CD4-positive, alpha-beta memory T cell (primary cell): ENCODE results near the gene GAN. TPM values are rescaled to one million over a fixed set of nuclear protein-coding genes. Genes with fewer than 3 reads are reported as not detected.
A peak's percentile ranks its signal among the peaks of the same experiment; 100 is the strongest.

Experiments
- CTCF ChIA-PET: fragments of 350-600 bp; sonication (Branson Sonifier 250); formaldehyde crosslinking; loops from one replicate; lab custom pipeline; 2021; ENCODE audit warnings: inconsistent platforms; ENCODE audit not compliant: partially characterized antibody; lab: Charles Lee
- POLR2A ChIA-PET: fragments of 350-600 bp; sonication (Branson Sonifier 250); formaldehyde crosslinking; loops from one replicate; lab custom pipeline; 2021; ENCODE audit not compliant: partially characterized antibody; lab: Charles Lee
- DNase-seq, 5 donors: peaks; one replicate each; pipeline versions ENCODE4 v3.0.0 to v3.0.0-alpha.2; 2020 to 2022; ENCODE audit warnings: mixed read lengths in 1 of 5
- H3K27ac ChIP-seq: one replicate; pipeline ENCODE4 v1.7.0; 2013; ENCODE audit warnings: low read depth, low read length
- H3K27me3 ChIP-seq: 2 replicates; pipeline ENCODE4 v1.7.0; 2013; ENCODE audit warnings: mild to moderate bottlenecking, low read length, moderate library complexity; ENCODE audit not compliant: insufficient read depth
- H3K36me3 ChIP-seq: 2 replicates; pipeline ENCODE4 v1.7.0; 2013; ENCODE audit warnings: mild to moderate bottlenecking, low read length, moderate library complexity; ENCODE audit not compliant: insufficient read depth
- H3K4me1 ChIP-seq: 2 replicates; pipeline ENCODE4 v1.7.0; 2013; ENCODE audit warnings: mild to moderate bottlenecking, low read length, moderate library complexity; ENCODE audit not compliant: insufficient read depth
- H3K4me3 ChIP-seq, 2 donors: one replicate each; pipeline ENCODE4 v1.7.0; 2013; ENCODE audit warnings: low read length in 2 of 2, mild to moderate bottlenecking in 1 of 2
- H3K9me3 ChIP-seq, 2 donors: one replicate each; pipeline ENCODE4 v1.7.0; 2013; ENCODE audit warnings: low read length in 2 of 2, control low read depth in 1 of 2; ENCODE audit not compliant: control insufficient read depth in 1 of 2
- H3K27ac Mint-ChIP-seq, 7 donors: one replicate each; pipeline ENCODE4 v1.8.0; 2020 to 2021; ENCODE audit warnings: mixed read lengths in 7 of 7, mild to moderate bottlenecking in 6 of 7, inconsistent platforms in 3 of 7, moderate library complexity in 3 of 7
- H3K27me3 Mint-ChIP-seq, 2 donors: one replicate each; pipeline ENCODE4 v1.8.0; 2020 to 2021; ENCODE audit warnings: mixed read lengths in 2 of 2
- H3K36me3 Mint-ChIP-seq, 2 donors: one replicate each; pipeline ENCODE4 v1.8.0; 2020 to 2021; ENCODE audit warnings: mixed read lengths in 2 of 2, inconsistent platforms in 1 of 2, mild to moderate bottlenecking in 1 of 2
- H3K4me1 Mint-ChIP-seq, 4 donors: one replicate each; pipeline ENCODE4 v1.8.0; 2020 to 2021; ENCODE audit warnings: mixed read lengths in 4 of 4, mild to moderate bottlenecking in 1 of 4
- H3K4me3 Mint-ChIP-seq, 8 donors: one replicate each; pipeline ENCODE4 v1.8.0; 2020 to 2021; ENCODE audit warnings: mixed read lengths in 8 of 8, mild to moderate bottlenecking in 7 of 8, moderate library complexity in 6 of 8, inconsistent platforms in 3 of 8
- H3K9me3 Mint-ChIP-seq, 8 donors: one replicate each; pipeline ENCODE4 v1.8.0; 2020 to 2021; ENCODE audit warnings: mixed read lengths in 8 of 8, mild to moderate bottlenecking in 5 of 8, inconsistent platforms in 3 of 8, moderate library complexity in 1 of 8
- intact Hi-C: fragments of 100-400 bp; cut with micrococcal nuclease; formaldehyde crosslinking; loops from one replicate; pipeline ENCODE4 v1.15.1; 2023
- polyA plus RNA-seq, 2 donors: library from polyadenylated mRNA; unstranded; fragments of 300-500 nt; fragmentation: Illumina TruSeq; gene quantifications; one replicate each; pipeline ENCODE4 v1.2.3, GENCODE V29; 2021
- total RNA-seq, 2 experiments: library from RNA; stranded (reverse); gene quantifications; one replicate each; pipeline ENCODE4 v1.2.3, GENCODE V29; 2021

GAN gene
- total and polyA plus RNA-seq, 4 experiments from 2014 or later = 0.97 to 10.8 (median 6.2) TPM

DNA sequence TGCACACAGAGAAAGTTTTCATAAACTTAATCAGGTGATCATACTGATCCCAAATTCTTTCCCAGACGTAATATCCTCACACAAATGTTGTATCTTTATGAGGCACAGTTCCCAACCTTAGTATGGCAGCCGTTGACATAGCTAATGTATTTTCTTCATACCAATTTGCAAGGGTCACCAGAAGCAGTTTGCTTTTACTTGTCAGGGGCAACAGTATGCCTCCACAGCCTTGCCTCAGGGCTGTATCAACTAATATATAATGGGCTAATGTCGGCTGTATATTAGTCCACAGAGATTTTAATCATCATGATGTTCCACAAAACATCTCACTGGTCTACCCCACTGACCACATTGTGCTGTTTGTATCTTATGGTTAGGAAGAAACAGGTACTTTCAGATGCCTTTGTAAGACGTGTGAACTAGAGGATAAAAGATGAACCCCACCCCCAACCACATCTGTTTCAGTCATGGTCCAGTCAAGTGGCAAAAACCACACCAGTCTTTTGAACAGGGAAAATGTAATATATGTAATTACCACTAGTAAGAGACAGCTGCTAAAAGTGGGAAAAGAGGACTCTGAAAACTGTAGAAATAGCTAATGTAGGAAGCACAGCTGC, 55.2 kb downstream of the GAN start:
- Mint-ChIP-seq H3K36me3 (peaks cover 45 to 66% of the 10 kb centered on the region in 2 donors), H3K27ac (no peak overlapping the region)

DNA sequence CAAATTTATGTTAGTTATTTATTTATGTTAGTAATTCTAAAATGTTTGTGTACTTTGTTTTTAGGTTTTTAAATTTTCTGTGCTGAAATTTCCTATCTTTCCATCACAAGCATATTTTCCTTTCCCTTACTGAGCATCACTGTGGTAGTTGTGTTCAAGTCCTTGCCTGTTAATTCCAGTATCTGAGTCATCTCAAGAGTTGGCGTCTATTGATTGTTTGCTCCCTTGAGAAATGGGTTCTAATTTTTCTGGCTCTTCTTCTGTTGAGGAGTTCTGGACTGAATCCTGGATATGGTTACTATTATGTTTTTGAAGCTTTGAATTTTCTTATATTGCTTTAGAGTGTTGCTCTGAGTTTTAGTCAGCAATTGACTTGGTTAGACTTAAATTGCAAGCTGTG, 56.3 kb downstream of the GAN start:
- DNase-seq = no peak
- Mint-ChIP-seq H3K27ac (no peak overlapping the region), H3K4me3 (no peak overlapping the region), H3K36me3 (peaks cover 37 to 55% of the 10 kb centered on the region in 2 donors), H3K27me3 (no peaks in the 10 kb centered on the region), H3K9me3 (no peaks in the 10 kb centered on the region), H3K4me1 (no peaks in the 10 kb centered on the region)
- Histone ChIP-seq H3K27me3 (no peaks in the 10 kb centered on the region), H3K4me3 (no peak overlapping the region), H3K4me1 (no peaks in the 10 kb centered on the region), H3K9me3 (no peaks in the 10 kb centered on the region), H3K36me3 (peaks cover 1% of the 10 kb centered on the region), H3K27ac (no peak overlapping the region)
- POLR2A ChIA-PET = no interaction called here
- CTCF ChIA-PET = interaction anchor here (1.0 to 1.5 kb wide), 3 partner anchors 29 to 366 kb away, joined by 3 to 6 read pairs (median 3); no protein-coding TSS in a partner anchor
- intact Hi-C loops = no loop called here

More for the DNA sequence above, 55.2 kb downstream of the GAN start:
- intact Hi-C loops = loop anchor here (5.0 kb wide), 1 partner anchor 517 kb away; no protein-coding TSS in a partner anchor
- Mint-ChIP-seq H3K27me3 (no peaks in the 10 kb centered on the region), H3K9me3 (no peaks in the 10 kb centered on the region), H3K4me3 (no peak overlapping the region), H3K4me1 (no peaks in the 10 kb centered on the region)
- CTCF ChIA-PET = interaction anchor here (0.6 to 2.0 kb wide), 6 partner anchors 34 to 392 kb away, joined by 3 to 7 read pairs (median 5); no protein-coding TSS in a partner anchor
- POLR2A ChIA-PET = no interaction called here
- Histone ChIP-seq H3K9me3 (no peaks in the 10 kb centered on the region), H3K36me3 (peaks cover 7% of the 10 kb centered on the region), H3K27ac (no peak overlapping the region), H3K4me3 (no peak overlapping the region), H3K4me1 (no peaks in the 10 kb centered on the region), H3K27me3 (no peaks in the 10 kb centered on the region)
- no peak for DNase-seq

DNA sequence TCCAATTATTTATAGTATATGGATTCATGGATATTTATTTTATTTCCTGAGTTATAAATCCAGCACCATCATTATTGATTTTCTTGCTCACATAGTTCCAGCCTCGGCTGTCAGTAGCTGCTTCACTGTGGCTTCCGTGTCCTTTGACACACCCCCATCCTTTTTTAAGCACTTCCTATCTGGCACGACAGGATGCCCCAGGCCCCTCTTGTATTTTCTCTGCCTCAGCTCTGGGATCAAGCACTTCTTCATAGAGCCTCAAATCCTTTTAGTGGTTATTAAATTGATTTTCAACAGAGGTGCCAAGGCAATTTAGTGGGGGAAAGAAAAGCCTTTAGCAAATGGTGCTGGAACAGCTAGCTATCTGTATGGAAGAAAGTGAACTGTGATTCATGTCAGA, 59.8 kb downstream of the GAN start:
- no peaks in the 10 kb centered on the region for H3K27me3 Mint-ChIP-seq
- Histone ChIP-seq H3K4me1 (no peaks in the 10 kb centered on the region), H3K4me3 (no peak overlapping the region), H3K27me3 (no peaks in the 10 kb centered on the region), H3K27ac (no peak overlapping the region), H3K9me3 (no peaks in the 10 kb centered on the region), H3K36me3 (peaks cover 11% of the 10 kb centered on the region)
- no peaks in the 10 kb centered on the region for H3K9me3 Mint-ChIP-seq
- ChIA-PET POLR2A (no interaction called here), CTCF (no interaction called here)
- H3K4me1 Mint-ChIP-seq = no peaks in the 10 kb centered on the region
- H3K27ac Mint-ChIP-seq = peak overlapping the region in 1 of 7 donors; percentile 62
- H3K36me3 Mint-ChIP-seq = peaks cover 44 to 64% of the 10 kb centered on the region in 2 donors
- intact Hi-C loops = no loop called here
- DNase-seq = no peak
- peak overlapping the region in 1 of 8 donors; percentile 55 for H3K4me3 Mint-ChIP-seq

DNA sequence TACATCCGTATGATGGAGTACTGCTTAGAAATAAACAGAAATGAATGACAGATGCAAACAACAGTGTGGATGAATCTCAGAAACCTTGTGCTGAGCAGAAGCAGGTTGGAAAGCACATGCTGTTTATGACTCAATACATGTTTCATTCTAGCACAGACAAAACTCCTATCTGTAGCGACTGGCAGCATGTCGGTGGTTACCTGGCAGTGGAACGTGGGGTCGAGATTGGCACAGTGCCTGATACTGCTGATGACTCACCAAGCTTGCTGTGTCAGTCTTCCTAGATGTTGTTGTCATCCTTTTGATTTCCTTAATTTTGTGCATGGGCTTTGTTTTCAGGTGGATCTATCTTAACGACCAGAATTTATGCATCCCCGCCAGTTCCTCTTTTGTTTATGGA, 62.1 kb downstream of the GAN start:
- Mint-ChIP-seq H3K27ac (peak overlapping the region in 1 of 7 donors; percentile 27), H3K4me3 (no peak overlapping the region), H3K36me3 (peaks cover 41 to 54% of the 10 kb centered on the region in 2 donors), H3K9me3 (no peaks in the 10 kb centered on the region), H3K4me1 (no peaks in the 10 kb centered on the region), H3K27me3 (no peaks in the 10 kb centered on the region)
- Histone ChIP-seq H3K4me3 (no peak overlapping the region), H3K9me3 (no peaks in the 10 kb centered on the region), H3K36me3 (peaks cover 11% of the 10 kb centered on the region), H3K27ac (no peak overlapping the region), H3K27me3 (no peaks in the 10 kb centered on the region), H3K4me1 (no peaks in the 10 kb centered on the region)
- intact Hi-C loops = no loop called here
- ChIA-PET CTCF (interaction anchor here (1.5 kb wide), 1 partner anchor 11 kb away, joined by 5 read pairs; no protein-coding TSS in a partner anchor), POLR2A (no interaction called here)
- DNase-seq = no peak

DNA sequence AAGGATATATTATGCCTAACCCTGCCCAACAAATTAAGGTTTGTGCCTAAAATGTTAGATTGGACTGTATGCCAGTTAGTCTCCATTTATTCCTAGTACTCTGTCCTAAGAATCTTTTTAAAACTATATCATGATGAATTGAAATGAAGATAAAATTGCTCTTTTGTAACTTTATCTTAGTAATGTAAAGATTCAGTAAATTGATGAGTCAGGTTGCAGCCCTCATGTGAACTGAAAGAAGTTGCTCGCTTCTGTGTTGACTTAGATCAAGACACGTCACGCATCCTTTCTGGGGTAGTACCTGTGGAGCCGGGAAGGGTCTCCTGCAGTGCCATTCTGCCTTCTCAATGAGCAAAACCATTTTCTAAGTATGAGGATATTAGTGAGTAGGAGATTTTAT, 63.3 kb downstream of the GAN start:
- ChIA-PET POLR2A (no interaction called here), CTCF (interaction anchor here (1.5 kb wide), 1 partner anchor 13 kb away, joined by 5 read pairs; no protein-coding TSS in a partner anchor)
- Histone ChIP-seq H3K27ac (no peak overlapping the region), H3K27me3 (no peaks in the 10 kb centered on the region), H3K4me3 (no peak overlapping the region), H3K9me3 (no peaks in the 10 kb centered on the region), H3K36me3 (peaks cover 11% of the 10 kb centered on the region), H3K4me1 (no peaks in the 10 kb centered on the region)
- Mint-ChIP-seq H3K4me3 (no peak overlapping the region), H3K36me3 (peaks cover 35 to 43% of the 10 kb centered on the region in 2 donors), H3K27ac (no peak overlapping the region), H3K9me3 (no peaks in the 10 kb centered on the region), H3K27me3 (no peaks in the 10 kb centered on the region), H3K4me1 (no peaks in the 10 kb centered on the region)
- DNase-seq = no peak
- intact Hi-C loops = no loop called here

DNA sequence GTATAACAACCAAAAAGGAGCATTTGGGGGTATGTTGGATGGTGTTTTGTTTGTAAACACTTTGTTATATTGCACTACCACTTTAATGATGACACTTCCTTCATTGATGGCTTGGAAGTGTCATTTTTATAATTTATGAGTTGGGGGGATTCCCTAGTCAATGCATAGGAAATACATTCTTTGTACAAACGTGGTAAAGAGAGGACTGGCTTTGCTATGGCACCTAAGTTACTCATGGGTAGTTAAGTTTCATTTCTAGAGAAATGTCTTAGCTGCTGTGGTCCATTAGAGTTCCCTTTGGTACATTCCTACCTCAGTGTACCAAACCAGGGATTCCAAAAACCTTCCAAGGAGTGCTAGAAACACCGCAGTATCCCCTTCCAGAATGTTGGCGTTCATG, 66.2 kb downstream of the GAN start:
- Mint-ChIP-seq H3K27me3 (no peaks in the 10 kb centered on the region), H3K4me1 (no peaks in the 10 kb centered on the region), H3K4me3 (no peak overlapping the region), H3K9me3 (no peaks in the 10 kb centered on the region), H3K36me3 (peaks cover 25 to 33% of the 10 kb centered on the region in 2 donors), H3K27ac (no peak overlapping the region)
- ChIA-PET CTCF (no interaction called here), POLR2A (no interaction called here)
- intact Hi-C loops = no loop called here
- no peak for DNase-seq
- H3K9me3 ChIP-seq = no peaks in the 10 kb centered on the region
- no peak overlapping the region for H3K27ac ChIP-seq
- no peak overlapping the region for H3K4me3 ChIP-seq
- H3K36me3 ChIP-seq = peaks cover 11% of the 10 kb centered on the region
- no peaks in the 10 kb centered on the region for H3K4me1 ChIP-seq
- no peaks in the 10 kb centered on the region for H3K27me3 ChIP-seq

DNA sequence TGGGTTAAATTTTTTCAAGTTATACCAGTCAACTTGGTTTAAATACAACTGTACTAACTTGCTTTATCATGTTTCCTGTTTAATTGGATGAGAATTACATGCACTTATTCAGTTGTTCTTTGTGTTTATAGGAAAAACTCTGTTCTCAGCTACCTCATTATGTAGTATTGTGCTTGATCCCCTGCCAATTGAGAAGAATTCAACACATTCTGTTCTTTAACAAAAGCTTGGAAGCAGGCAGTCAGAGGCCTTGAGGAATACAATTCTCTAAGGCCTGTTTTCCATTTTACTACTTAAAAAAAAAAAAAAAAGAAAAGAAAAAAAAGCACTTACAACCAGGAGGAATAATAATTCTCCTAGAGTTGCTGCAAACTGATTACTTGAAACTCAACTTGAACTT, 69.2 kb downstream of the GAN start:
- CTCF ChIA-PET = interaction anchor here (0.7 kb wide), 1 partner anchor 123 kb away, joined by 4 read pairs; no protein-coding TSS in a partner anchor
- no peaks in the 10 kb centered on the region for H3K36me3 ChIP-seq
- intact Hi-C loops = no loop called here
- Mint-ChIP-seq H3K4me1 (no peaks in the 10 kb centered on the region), H3K27ac (no peak overlapping the region), H3K4me3 (no peak overlapping the region), H3K36me3 (peaks cover 8 to 18% of the 10 kb centered on the region in 2 donors), H3K9me3 (no peaks in the 10 kb centered on the region), H3K27me3 (no peaks in the 10 kb centered on the region)
- H3K4me3 ChIP-seq = no peak overlapping the region
- H3K9me3 ChIP-seq = no peaks in the 10 kb centered on the region
- no peak overlapping the region for H3K27ac ChIP-seq
- POLR2A ChIA-PET = no interaction called here
- H3K27me3 ChIP-seq = no peaks in the 10 kb centered on the region
- DNase-seq = no peak
- no peaks in the 10 kb centered on the region for H3K4me1 ChIP-seq
